Calu3 (cell line): ENCODE results near the gene ABCC8. TPM values are rescaled to one million over a fixed set of nuclear protein-coding genes. Genes with fewer than 3 reads are reported as not detected.

ENCODE experiments used
- BruUV-seq: library from RNA; stranded (reverse); fragments of 400-500 nt; replicated peaks from 2 replicates; lab custom pipeline; 2021; lab: Mats Ljungman, UMichigan
- CTCF ChIA-PET: fragments of 300-600 bp; sonication (Branson Sonifier 250); formaldehyde crosslinking; loops from one replicate; lab custom pipeline; 2022; ENCODE audit warnings: antibody characterized with exemption; lab: Charles Lee
- DNase-seq: peaks from one replicate; pipeline ENCODE4 v3.0.0; 2022
- H3K27ac Mint-ChIP-seq: one replicate; pipeline ENCODE4 v1.8.0; 2022; ENCODE audit warnings: mixed read lengths; ENCODE audit not compliant: unreplicated experiment
- H3K27me3 Mint-ChIP-seq: one replicate; pipeline ENCODE4 v1.8.0; 2022; ENCODE audit warnings: mixed read lengths; ENCODE audit not compliant: unreplicated experiment
- H3K36me3 Mint-ChIP-seq: one replicate; pipeline ENCODE4 v1.8.0; 2022; ENCODE audit warnings: mild to moderate bottlenecking, moderate library complexity, mixed read lengths; ENCODE audit not compliant: insufficient read depth, unreplicated experiment
- H3K4me1 Mint-ChIP-seq: one replicate; pipeline ENCODE4 v1.8.0; 2022; ENCODE audit warnings: mild to moderate bottlenecking, low read depth, mixed read lengths; ENCODE audit not compliant: unreplicated experiment
- H3K4me3 Mint-ChIP-seq: one replicate; pipeline ENCODE4 v1.8.0; 2022; ENCODE audit warnings: mild to moderate bottlenecking, low read depth, moderate library complexity, mixed read lengths; ENCODE audit not compliant: unreplicated experiment
- H3K9me3 Mint-ChIP-seq: one replicate; pipeline ENCODE4 v1.8.0; 2022; ENCODE audit warnings: low read depth, mixed read lengths; ENCODE audit not compliant: unreplicated experiment
- intact Hi-C: fragments of 100-400 bp; cut with micrococcal nuclease; formaldehyde crosslinking; loops from one replicate; pipeline ENCODE4 v1.10.0; 2022; ENCODE audit not compliant: unreplicated experiment
- total RNA-seq: library from RNA; stranded (reverse); gene quantifications from 2 replicates; pipeline ENCODE4 v1.2.3, GENCODE V29; 2022
- TF ChIP-seq, protein P1 (sequence below): fragments of 200-600 bp; IDR thresholded peaks from one replicate; pipeline ENCODE4 v1.8.0; 2022; ENCODE audit warnings: antibody characterized with exemption; ENCODE audit not compliant: unreplicated experiment

ABCC8 gene
- total RNA-seq, 1 experiment from 2014 or later = 0.76 TPM

DNA sequence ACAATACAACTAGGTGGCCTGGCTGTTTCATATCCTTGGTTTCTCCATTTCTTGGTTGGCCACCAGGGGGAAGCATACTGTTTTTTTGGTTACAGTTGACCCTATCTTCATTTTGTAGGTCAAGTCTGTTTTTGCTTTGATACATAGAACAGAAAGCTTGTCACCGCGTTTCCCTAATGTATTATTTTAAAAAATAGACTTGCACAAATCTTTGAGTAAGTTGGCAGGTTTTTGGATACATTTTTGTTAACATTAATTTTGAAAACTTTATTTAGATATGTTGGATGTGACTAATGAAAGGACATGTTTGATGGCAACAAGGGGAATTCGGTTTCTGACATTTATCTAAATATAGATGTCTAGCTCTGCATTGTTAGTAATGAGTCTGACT, 122.0 kb downstream of the ABCC8 start:
- BruUV-seq = no TSS peak

DNA sequence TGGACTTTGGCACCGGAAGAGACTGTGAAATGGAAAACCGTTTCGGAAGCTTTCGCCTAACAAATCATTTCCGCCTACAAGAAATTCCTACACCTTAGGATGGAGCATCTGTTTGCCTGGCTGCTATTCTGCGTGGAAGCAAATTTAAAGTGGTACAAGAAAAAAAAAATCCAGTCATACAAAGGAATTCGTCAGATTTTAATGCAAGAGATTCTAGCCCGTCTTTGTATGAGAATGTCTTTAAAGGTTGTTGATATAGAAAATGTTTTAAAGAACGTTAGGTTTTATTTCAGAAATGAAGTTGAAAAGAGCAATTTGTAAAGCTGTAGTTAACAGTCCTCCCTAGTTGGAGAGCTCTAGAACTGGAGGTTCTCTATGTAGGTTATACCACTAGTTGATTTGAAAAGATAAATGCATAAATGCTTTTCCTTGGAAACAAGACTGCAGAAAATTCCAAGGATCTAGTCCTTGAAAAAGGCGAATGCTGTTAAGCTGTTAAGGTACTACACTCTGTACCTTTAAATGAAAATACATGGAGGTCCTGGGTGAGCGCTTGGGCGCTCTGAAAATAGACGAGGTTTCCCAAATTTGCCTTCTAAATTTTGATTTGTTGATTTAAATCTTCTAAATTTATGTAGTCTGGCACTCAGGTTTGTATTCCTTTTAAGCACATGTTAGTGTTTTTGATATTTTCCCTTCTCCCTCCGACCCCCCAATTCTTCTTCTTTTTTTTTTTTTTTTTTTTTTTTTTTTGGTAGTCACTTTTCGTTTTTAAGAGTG, 122.6 kb downstream of the ABCC8 start:
- CTCF ChIA-PET = interaction anchor here (0.6 to 3.1 kb wide), 7 partner anchors 11 to 174 kb away, joined by 4 to 19 read pairs (median 6); no protein-coding TSS in a partner anchor
- peaks cover 12% of the 10 kb centered on the region for H3K4me1 Mint-ChIP-seq
- H3K36me3 Mint-ChIP-seq = peaks cover 33% of the 10 kb centered on the region
- intact Hi-C loops = loop anchor here (5.0 kb wide), 1 partner anchor 122 kb away; no protein-coding TSS in a partner anchor
- H3K9me3 Mint-ChIP-seq = no peaks in the 10 kb centered on the region
- H3K27ac Mint-ChIP-seq = peak overlapping the region; percentile 58
- BruUV-seq = no TSS peak
- no peak for DNase-seq
- TF ChIP-seq, protein P1, sequence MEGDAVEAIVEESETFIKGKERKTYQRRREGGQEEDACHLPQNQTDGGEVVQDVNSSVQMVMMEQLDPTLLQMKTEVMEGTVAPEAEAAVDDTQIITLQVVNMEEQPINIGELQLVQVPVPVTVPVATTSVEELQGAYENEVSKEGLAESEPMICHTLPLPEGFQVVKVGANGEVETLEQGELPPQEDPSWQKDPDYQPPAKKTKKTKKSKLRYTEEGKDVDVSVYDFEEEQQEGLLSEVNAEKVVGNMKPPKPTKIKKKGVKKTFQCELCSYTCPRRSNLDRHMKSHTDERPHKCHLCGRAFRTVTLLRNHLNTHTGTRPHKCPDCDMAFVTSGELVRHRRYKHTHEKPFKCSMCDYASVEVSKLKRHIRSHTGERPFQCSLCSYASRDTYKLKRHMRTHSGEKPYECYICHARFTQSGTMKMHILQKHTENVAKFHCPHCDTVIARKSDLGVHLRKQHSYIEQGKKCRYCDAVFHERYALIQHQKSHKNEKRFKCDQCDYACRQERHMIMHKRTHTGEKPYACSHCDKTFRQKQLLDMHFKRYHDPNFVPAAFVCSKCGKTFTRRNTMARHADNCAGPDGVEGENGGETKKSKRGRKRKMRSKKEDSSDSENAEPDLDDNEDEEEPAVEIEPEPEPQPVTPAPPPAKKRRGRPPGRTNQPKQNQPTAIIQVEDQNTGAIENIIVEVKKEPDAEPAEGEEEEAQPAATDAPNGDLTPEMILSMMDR = no peak
- peak overlapping the region; percentile 70 for H3K4me3 Mint-ChIP-seq
- H3K27me3 Mint-ChIP-seq = no peaks in the 10 kb centered on the region

More for the DNA sequence above, 122.0 kb downstream of the ABCC8 start:
- intact Hi-C loops = loop anchor here (5.0 kb wide), 1 partner anchor 122 kb away; no protein-coding TSS in a partner anchor
- Mint-ChIP-seq H3K4me1 (peaks cover 12% of the 10 kb centered on the region), H3K27ac (no peak overlapping the region), H3K27me3 (no peaks in the 10 kb centered on the region), H3K36me3 (peaks cover 33% of the 10 kb centered on the region), H3K4me3 (peak overlapping the region; percentile 70), H3K9me3 (no peaks in the 10 kb centered on the region)
- TF ChIP-seq, protein P1 = peak; percentile 38
- DNase-seq = peak; percentile 81
- CTCF ChIA-PET = interaction anchor here (0.6 to 3.1 kb wide), 6 partner anchors 11 to 173 kb away, joined by 4 to 19 read pairs (median 8); no protein-coding TSS in a partner anchor

DNA sequence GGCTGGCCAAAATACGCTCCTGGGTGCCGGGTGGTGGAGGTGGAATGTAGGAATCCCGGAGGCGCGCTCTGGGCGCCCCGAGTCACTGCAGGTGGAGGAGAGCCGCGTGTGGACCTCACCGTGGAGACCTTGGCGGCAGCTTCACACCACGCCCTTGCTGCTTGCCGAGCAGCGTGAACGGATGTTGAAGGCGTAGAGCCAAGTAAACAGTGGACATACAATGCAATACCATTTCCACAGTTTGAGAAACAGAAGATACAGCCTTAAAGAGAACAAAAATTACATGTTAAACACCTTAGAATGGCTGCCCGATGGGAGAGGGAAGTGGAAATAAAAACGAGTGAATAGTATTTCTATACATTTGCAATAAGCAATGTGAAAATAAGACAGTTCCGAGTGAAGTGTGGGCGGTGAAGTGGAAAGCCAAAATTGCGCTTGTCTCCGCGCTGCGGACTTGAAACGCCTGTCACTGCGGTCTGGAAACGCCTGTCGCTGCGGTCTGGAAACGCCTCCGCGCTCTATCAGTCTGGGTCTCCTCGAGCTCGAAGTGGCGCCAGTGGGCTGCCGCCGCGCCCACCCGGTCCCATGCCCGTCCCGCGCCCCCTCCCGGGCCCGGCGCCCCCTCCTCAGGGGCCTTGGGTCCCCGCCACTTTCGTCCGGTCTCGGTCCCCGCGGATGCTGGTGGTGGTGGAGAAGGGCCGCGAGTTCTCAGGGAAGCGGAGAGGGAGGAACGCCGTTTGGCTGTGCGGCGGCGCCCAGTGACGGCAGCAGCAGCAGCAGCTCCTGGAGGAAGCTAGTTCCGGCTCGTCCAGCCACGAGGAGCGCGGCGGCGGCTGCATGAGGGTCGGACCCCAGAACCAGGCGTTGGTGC, 123.5 kb downstream of the ABCC8 start:
- no peaks in the 10 kb centered on the region for H3K9me3 Mint-ChIP-seq
- H3K36me3 Mint-ChIP-seq = peaks cover 33% of the 10 kb centered on the region
- TF ChIP-seq, protein P1 = no peak
- TSS peak; percentile 52 for BruUV-seq
- peak overlapping the region; percentile 58 for H3K27ac Mint-ChIP-seq
- H3K27me3 Mint-ChIP-seq = no peaks in the 10 kb centered on the region
- H3K4me3 Mint-ChIP-seq = peak overlapping the region; percentile 70
- peak; percentile 75 for DNase-seq
- CTCF ChIA-PET = interaction anchor here (0.5 to 3.1 kb wide), 5 partner anchors 12 to 175 kb away, joined by 3 to 19 read pairs (median 6); no protein-coding TSS in a partner anchor
- H3K4me1 Mint-ChIP-seq = peaks cover 12% of the 10 kb centered on the region
- intact Hi-C loops = loop anchor here (5.0 kb wide), 1 partner anchor 121 kb away; no protein-coding TSS in a partner anchor
